ENCODE results near the gene STK17A. TPM values are rescaled to one million over a fixed set of nuclear protein-coding genes. Genes with fewer than 3 reads are reported as not detected.

Gene STK17A
- total and polyA plus RNA-seq, 2 of the 8 experiments (the other 6 are each of a cell fraction or from before 2014, with no cell fraction given): 2.2 to 12.2 TPM

DNA sequence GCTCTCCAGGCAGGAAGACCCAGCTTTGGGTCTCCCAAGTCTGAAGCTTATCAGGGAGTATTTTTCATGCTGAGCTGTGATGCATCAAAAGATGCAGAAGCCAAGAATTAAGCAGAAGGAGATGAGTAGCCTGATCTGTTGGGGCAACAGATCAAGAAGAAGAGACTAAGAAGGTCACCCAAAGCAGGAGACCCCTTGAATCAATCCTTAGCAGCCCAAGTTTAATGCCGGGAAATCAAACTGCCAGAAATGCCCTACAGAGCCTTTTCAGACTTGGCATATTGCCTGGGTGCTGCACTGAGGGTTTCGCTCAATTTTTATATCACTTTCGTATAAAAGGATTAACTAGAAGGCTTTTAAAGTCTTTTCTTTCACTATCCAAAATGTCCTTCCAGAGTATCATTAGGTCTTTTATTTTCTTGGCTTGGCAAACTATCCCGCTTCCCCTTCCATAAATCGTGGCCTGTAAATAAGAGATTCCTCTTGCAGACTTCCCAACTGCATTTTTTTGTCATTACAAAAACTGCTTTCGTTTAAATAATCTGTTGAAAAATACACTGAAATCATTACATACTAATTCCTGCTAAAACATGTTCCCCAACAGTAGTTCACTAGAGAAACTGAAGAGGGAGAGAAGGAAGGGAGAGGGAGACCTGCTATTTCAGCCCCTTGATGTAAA, 49.0 kb upstream of the STK17A start:
- no peak overlapping the region for H3K27ac ChIP-seq (ENCODE audit: low read depth, low read length)
- peaks cover 0 to 8% (median under 1%) of the 10 kb centered on the region in 4 experiments; a peak in 2 of 7 replicates for H3K4me1 ChIP-seq (replicated peaks in 1 of 4; ENCODE audit: control insufficient read depth in 3 of 4, insufficient read depth in 4 of 4, low read length in 3 of 4)
- H3K9ac ChIP-seq (replicated peaks in 1 of 4; ENCODE audit: extremely low read depth in 1 of 4, low read depth in 3 of 4, low read length in 3 of 4): no peak overlapping the region
- no peaks in the 10 kb centered on the region for H3K23me2 ChIP-seq (ENCODE audit: low read depth, low read length)
- H3K4me3 ChIP-seq (ENCODE audit: extremely low read depth in 1 of 4, insufficient read depth in 2 of 4, low read depth in 3 of 4, low read length in 4 of 4): no peak overlapping the region
- H4K5ac ChIP-seq (ENCODE audit: insufficient read length, low read depth, low read length): no peak overlapping the region
- ChIA-PET POLR2A (ENCODE audit: partially characterized antibody) (no interaction called here), CTCF (ENCODE audit: partially characterized antibody) (no interaction called here)
- no peak overlapping the region for H3K4me2 ChIP-seq (ENCODE audit: insufficient read depth in 1 of 2, low read depth in 2 of 2, low read length in 2 of 2)
- H3K36me3 ChIP-seq (ENCODE audit: control insufficient read depth in 2 of 4, insufficient read depth in 4 of 4, low read length in 3 of 4): no peaks in the 10 kb centered on the region
- H2AFZ ChIP-seq (ENCODE audit: low read length): no peak overlapping the region
- H2BK120ac ChIP-seq (replicated peaks; ENCODE audit: low read depth, low read length): no peak overlapping the region
- no peak for TF ChIP-seq POU5F1 (IDR thresholded peaks at IDR 0.05; ENCODE audit: low read depth, low read length)
- TF ChIP-seq EZH2 (IDR thresholded peaks at IDR 0.05; ENCODE audit: low read depth, low read length, severe bottlenecking): no peak
- no peak for TF ChIP-seq HDAC2 (IDR thresholded peaks at IDR 0.05; ENCODE audit: borderline replicate concordance in 1 of 2, low read depth in 2 of 2, low read length in 2 of 2)
- TF ChIP-seq, protein P1, sequence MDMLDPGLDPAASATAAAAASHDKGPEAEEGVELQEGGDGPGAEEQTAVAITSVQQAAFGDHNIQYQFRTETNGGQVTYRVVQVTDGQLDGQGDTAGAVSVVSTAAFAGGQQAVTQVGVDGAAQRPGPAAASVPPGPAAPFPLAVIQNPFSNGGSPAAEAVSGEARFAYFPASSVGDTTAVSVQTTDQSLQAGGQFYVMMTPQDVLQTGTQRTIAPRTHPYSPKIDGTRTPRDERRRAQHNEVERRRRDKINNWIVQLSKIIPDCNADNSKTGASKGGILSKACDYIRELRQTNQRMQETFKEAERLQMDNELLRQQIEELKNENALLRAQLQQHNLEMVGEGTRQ (IDR thresholded peaks at IDR 0.05; ENCODE audit: low read length): no peak
- TF ChIP-seq CBX8 (IDR thresholded peaks at IDR 0.05; ENCODE audit: borderline replicate concordance, low read depth, low read length): no peak
- no peak for TF ChIP-seq GABPA (IDR thresholded peaks at IDR 0.05; ENCODE audit: borderline replicate concordance, insufficient read depth, low read length)
- TF ChIP-seq SUZ12 (IDR thresholded peaks at IDR 0.05; ENCODE audit: low read length): no peak
- no peak for TF ChIP-seq SIN3A (conservative IDR thresholded peaks at IDR 0.05 in 1 of 2, IDR thresholded peaks at IDR 0.05 in 1 of 2; ENCODE audit: low read depth in 1 of 2, low read length in 2 of 2)
- no peak for TF ChIP-seq SP2 (IDR thresholded peaks at IDR 0.05; ENCODE audit: low read length)
- no peak for TF ChIP-seq ZNF274 (IDR thresholded peaks at IDR 0.05; ENCODE audit: borderline replicate concordance, extremely low read depth, low read length)
- no peaks in the 10 kb centered on the region for H3K9me3 ChIP-seq (ENCODE audit: insufficient read depth in 2 of 2, low read depth in 1 of 2, low read length in 1 of 2)
- H2BK15ac ChIP-seq (ENCODE audit: low read length): no peak overlapping the region
- H4K8ac ChIP-seq (ENCODE audit: extremely low read depth, insufficient read depth, low read length): no peak overlapping the region
- no peak overlapping the region for H3K23ac ChIP-seq (ENCODE audit: insufficient read length)
- no peak overlapping the region for H3K18ac ChIP-seq (ENCODE audit: extremely low read depth, low read length)
- H2AK5ac ChIP-seq (ENCODE audit: low read depth, low read length): no peak overlapping the region
- H3K14ac ChIP-seq (ENCODE audit: insufficient read length): no peak overlapping the region
- no peak overlapping the region for H2BK5ac ChIP-seq (ENCODE audit: low read depth, low read length)
- no peaks in the 10 kb centered on the region for H3K79me2 ChIP-seq (ENCODE audit: control insufficient read depth in 1 of 2, insufficient read depth in 2 of 2, low read length in 2 of 2)
- H3K56ac ChIP-seq (replicated peaks; ENCODE audit: insufficient read length, low read depth, low read length): no peak overlapping the region
- H2BK20ac ChIP-seq (ENCODE audit: low read length): no peak overlapping the region
- H4K91ac ChIP-seq (replicated peaks; ENCODE audit: insufficient read length, low read length): no peak overlapping the region
- no peak for DNase-seq (ENCODE audit: low read depth in 1 of 2, low spot score in 2 of 2)
- WGBS, 2 experiments (ENCODE audit: extremely low coverage in 1 of 2, insufficient coverage in 1 of 2, insufficient read length in 1 of 2, insufficient replicate concordance in 2 of 2, low coverage in 1 of 2, low lambda C conversion rate in 2 of 2, missing lambda C conversion rate in 1 of 2): 84% methylated on average over 6 of the region's 6 CpGs; no CpG with 5 or more reads in 1 of the 2 experiments
- no peaks in the 10 kb centered on the region for H3K79me1 ChIP-seq (ENCODE audit: low read depth, low read length)
- no peak for FAIRE-seq
- no peak overlapping the region for H3K4ac ChIP-seq (replicated peaks; ENCODE audit: insufficient read length, low read depth, low read length)
- no peaks in the 10 kb centered on the region; a peak in 1 of 7 replicates for H3K27me3 ChIP-seq (replicated peaks in 1 of 4; ENCODE audit: control insufficient read depth in 3 of 4, extremely low read depth in 1 of 4, insufficient read depth in 3 of 4, low read length in 3 of 4)
- H2BK12ac ChIP-seq (ENCODE audit: low read depth, low read length): no peak overlapping the region
- no peaks in the 10 kb centered on the region for H4K20me1 ChIP-seq (replicated peaks in 1 of 2; ENCODE audit: control insufficient read depth in 1 of 2, insufficient read depth in 2 of 2, low read length in 2 of 2)
